IMR-90 (cell line): ENCODE data around the gene AGAP1. TPM values are rescaled to one million over a fixed set of nuclear protein-coding genes. Genes with fewer than 3 reads are reported as not detected.

Experiments
- ATAC-seq: fragments of 200-7000 bp; cut with Tn5 transposase; 2 replicates; pipeline ENCODE4 v1.9.1; 2020; ENCODE audit warnings: low read depth, mild to moderate bottlenecking, moderate library complexity
- BruUV-seq: library from RNA; stranded (reverse); fragments of 400-500 nt; replicated peaks from 2 replicates; lab custom pipeline; 2021; lab: Mats Ljungman, UMichigan
- CTCF ChIA-PET: fragments of 300-600 bp; formaldehyde crosslinking; extraction: SDS; loops from one replicate; lab custom pipeline; 2021; ENCODE audit warnings: antibody characterized with exemption; lab: Yijun Ruan, JAX
- POLR2A ChIA-PET: fragments of 300-600 bp; sonication (Branson Sonifier 250); formaldehyde crosslinking; loops from one replicate; lab custom pipeline; 2022; ENCODE audit warnings: antibody characterized with exemption; ENCODE audit not compliant: unreplicated experiment; lab: Charles Lee
- DNase-seq: peaks from one replicate; pipeline ENCODE4 v3.0.0; 2013
- H2AFZ ChIP-seq: replicated peaks from 2 replicates; pipeline ENCODE3; 2013; ENCODE audit warnings: low read length, mild to moderate bottlenecking; ENCODE audit not compliant: poor library complexity
- H2AK5ac ChIP-seq: 2 replicates; pipeline ENCODE4 v1.6.1; 2013; ENCODE audit warnings: low read depth, low read length, inconsistent platforms
- H2AK9ac ChIP-seq: replicated peaks from 2 replicates; pipeline ENCODE3; 2013; ENCODE audit warnings: mild to moderate bottlenecking, low read depth, low read length, moderate library complexity; ENCODE audit not compliant: poor library complexity
- H2BK120ac ChIP-seq: 2 replicates; pipeline ENCODE4 v1.6.1; 2013; ENCODE audit warnings: low read depth, low read length, inconsistent platforms
- H2BK15ac ChIP-seq: 3 replicates; pipeline ENCODE4 v1.6.1; 2013; ENCODE audit warnings: low read depth, low read length, inconsistent platforms
- H2BK20ac ChIP-seq: 2 replicates; pipeline ENCODE4 v1.6.1; 2013; ENCODE audit warnings: low read depth, mild to moderate bottlenecking, inconsistent platforms, low read length, moderate library complexity
- H2BK5ac ChIP-seq: 2 replicates; pipeline ENCODE4 v1.6.1; 2013; ENCODE audit warnings: mild to moderate bottlenecking, low read depth, low read length, inconsistent platforms; ENCODE audit not compliant: poor library complexity, severe bottlenecking
- H3K14ac ChIP-seq: replicated peaks from 2 replicates; pipeline ENCODE4 v1.6.1; 2013; ENCODE audit warnings: low read depth, low read length, inconsistent platforms
- H3K18ac ChIP-seq: 2 replicates; pipeline ENCODE4 v1.6.1; 2013; ENCODE audit warnings: low read depth, low read length, control low read depth
- H3K23ac ChIP-seq: 2 replicates; pipeline ENCODE4 v1.6.1; 2013; ENCODE audit warnings: low read depth, low read length, inconsistent platforms
- H3K27ac ChIP-seq: 2 replicates; pipeline ENCODE4 v1.5.1; 2013; ENCODE audit warnings: mild to moderate bottlenecking, control low read depth, low read length; ENCODE audit not compliant: insufficient read depth
- H3K27me3 ChIP-seq: 2 replicates; pipeline ENCODE4 v1.6.1; 2013; ENCODE audit warnings: low read length; ENCODE audit not compliant: control insufficient read depth, insufficient read depth
- H3K36me3 ChIP-seq: 2 replicates; pipeline ENCODE4 v1.6.1; 2013; ENCODE audit warnings: low read length, mixed read lengths; ENCODE audit not compliant: control insufficient read depth, insufficient read depth
- H3K4ac ChIP-seq: 2 replicates; pipeline ENCODE4 v1.6.1; 2013; ENCODE audit warnings: low read depth, low read length, inconsistent platforms
- H3K4me1 ChIP-seq: 2 replicates; pipeline ENCODE4 v1.6.1; 2013; ENCODE audit warnings: low read length, mixed read lengths; ENCODE audit not compliant: control insufficient read depth, insufficient read depth
- H3K4me2 ChIP-seq: 2 replicates; pipeline ENCODE4 v1.6.1; 2013; ENCODE audit warnings: low read depth, mild to moderate bottlenecking, control low read depth, low read length, moderate library complexity
- H3K4me3 ChIP-seq: 2 replicates; pipeline ENCODE4 v1.5.1; 2013; ENCODE audit warnings: low read depth, mild to moderate bottlenecking, control low read depth, low read length, moderate library complexity; ENCODE audit not compliant: insufficient read depth
- H3K56ac ChIP-seq: 2 replicates; pipeline ENCODE4 v1.6.1; 2013; ENCODE audit warnings: low read length, inconsistent platforms; ENCODE audit not compliant: insufficient read depth; ENCODE audit errors: extremely low read depth
- H3K79me1 ChIP-seq, 2 experiments: 2 replicates each; pipeline ENCODE4 v1.6.1; 2013; ENCODE audit warnings: low read length in 2 of 2, inconsistent platforms in 1 of 2, low read depth in 1 of 2
- H3K9ac ChIP-seq: 2 replicates; pipeline ENCODE4 v1.6.1; 2013; ENCODE audit warnings: low read depth, low read length, control low read depth
- H3K9me1 ChIP-seq: 2 replicates; pipeline ENCODE4 v1.6.1; 2013; ENCODE audit warnings: low read length, inconsistent platforms; ENCODE audit not compliant: insufficient read depth
- H3K9me3 ChIP-seq: 2 replicates; pipeline ENCODE4 v1.6.1; 2013; ENCODE audit warnings: low read length; ENCODE audit not compliant: control insufficient read depth, insufficient read depth
- H4K20me1 ChIP-seq: 2 replicates; pipeline ENCODE4 v1.6.1; 2013; ENCODE audit warnings: low read length, inconsistent platforms; ENCODE audit not compliant: insufficient read depth
- H4K5ac ChIP-seq: 2 replicates; pipeline ENCODE4 v1.6.1; 2013; ENCODE audit warnings: mild to moderate bottlenecking, low read depth, low read length, control low read depth
- H4K8ac ChIP-seq, 2 experiments: 2 replicates each; pipeline ENCODE4 v1.6.1; 2013; ENCODE audit warnings: low read depth in 2 of 2, low read length in 2 of 2, control low read depth in 1 of 2, inconsistent platforms in 1 of 2
- H4K91ac ChIP-seq: 2 replicates; pipeline ENCODE4 v1.6.1; 2013; ENCODE audit warnings: low read depth, low read length, inconsistent platforms; ENCODE audit not compliant: insufficient read depth
- BHLHE40 ChIP-seq: fragments of 150-350 bp; IDR thresholded peaks from 2 replicates; pipeline ENCODE4 v1.6.1; 2016; ENCODE audit warnings: mild to moderate bottlenecking, low read depth, low read length
- FOS ChIP-seq: fragments of 150-350 bp; IDR thresholded peaks from 2 replicates; pipeline ENCODE4 v1.6.1; 2016; ENCODE audit warnings: low read depth, low read length
- WGBS, 2 experiments: methylation state at CpG; one replicate each; pipeline versions ENCODE4 v1.1.5 to v1.1.7; 2013; ENCODE audit warnings: missing lambda C conversion rate in 2 of 2; ENCODE audit not compliant: insufficient read length in 1 of 2; ENCODE audit errors: extremely low coverage in 2 of 2; 5-methylcytosine and 5-hydroxymethylcytosine counted together
- dilution Hi-C: fragments of 300-500 bp; cut with HindIII; formaldehyde crosslinking; loops from one replicate; pipeline ENCODE4 v1.14.3; 2018; ENCODE audit warnings: low sequenced_read_pairs; ENCODE audit not compliant: unreplicated experiment
- in situ Hi-C: fragments of 300-500 bp; cut with MboI; formaldehyde crosslinking; loops from 3 replicates; pipeline ENCODE4 v1.14.3; 2019; ENCODE audit warnings: low sequenced_read_pairs, inconsistent platforms, mixed read lengths
- intact Hi-C: fragments of 100-400 bp; cut with micrococcal nuclease; formaldehyde crosslinking; loops from 2 replicates; pipeline ENCODE4 v1.10.0; 2022
- polyA plus RNA-seq, 3 experiments: library from polyadenylated mRNA; depleted of rRNA; stranded (reverse); fragments of >200 nt; gene quantifications; 2 replicates each; pipeline ENCODE4 v1.2.3, GENCODE V29; 2012; ENCODE audit warnings: low replicate concordance in 1 of 3
- total RNA-seq: library from RNA; depleted of rRNA; stranded (reverse); fragments of >200 nt; gene quantifications from 2 replicates; pipeline ENCODE4 v1.2.3, GENCODE V29; 2012

AGAP1 gene
- total and polyA plus RNA-seq, 2 of the 4 experiments (the other 2 are of a cell fraction): 15.1 to 16.4 TPM

GRCh38 chr2:236180076-236180816 lies 686.4 kb downstream of the AGAP1 start:
- H3K79me1 ChIP-seq: no peaks in the 10 kb centered on the region
- no peak overlapping the region for H3K27ac ChIP-seq
- H3K4me1 ChIP-seq: peaks cover 6% of the 10 kb centered on the region
- no CpG with 5 or more reads among the region's 12 CpGs for WGBS, 2 experiments
- no peaks in the 10 kb centered on the region for H4K20me1 ChIP-seq
- dilution Hi-C loops (loop anchor here (25.0 kb wide), 1 partner anchor 393 kb away; no protein-coding TSS in a partner anchor), intact Hi-C loops (loop anchor here (5.0 kb wide), 1 partner anchor 882 kb away; no protein-coding TSS in a partner anchor), in situ Hi-C loops (no loop called here)
- H4K91ac ChIP-seq: no peak overlapping the region
- POLR2A ChIA-PET: no interaction called here
- H3K14ac ChIP-seq: no peak overlapping the region
- no peak overlapping the region for H3K23ac ChIP-seq
- H3K56ac ChIP-seq: no peak overlapping the region
- DNase-seq: peak; percentile 20
- CTCF ChIA-PET: interaction anchor here (0.6 to 3.0 kb wide), 8 partner anchors 14 to 414 kb away, joined by 3 to 32 read pairs (median 4); no protein-coding TSS in a partner anchor
- H2BK120ac ChIP-seq: no peak overlapping the region
- peak overlapping the region in 1 of 2 experiments; percentile 1; a peak in 1 of 4 replicates for H4K8ac ChIP-seq
- H2AK9ac ChIP-seq: no peak overlapping the region
- peaks cover 3% of the 10 kb centered on the region; the same call in 1 of the 2 replicates for H3K9me3 ChIP-seq
- H3K4ac ChIP-seq: 0 out of 2 replicates have a peak overlapping the region, but pooled peaks have one; percentile 25
- peak overlapping the region; percentile 62 for H3K4me2 ChIP-seq
- H3K27me3 ChIP-seq: peaks cover 10% of the 10 kb centered on the region; the same call in 1 of the 2 replicates
- H2AK5ac ChIP-seq: no peak overlapping the region
- H2AFZ ChIP-seq: no peak overlapping the region
- TF ChIP-seq BHLHE40 (peak; percentile 43; the same call in 1 of the 2 replicates), FOS (no peak)
- no TSS peak for BruUV-seq
- H2BK20ac ChIP-seq: no peak overlapping the region
- H3K36me3 ChIP-seq: no peaks in the 10 kb centered on the region
- peak overlapping the region; percentile 4; the same call in 1 of the 2 replicates for H3K4me3 ChIP-seq
- ATAC-seq: peak; percentile 9
- no peak overlapping the region for H4K5ac ChIP-seq
- H2BK5ac ChIP-seq: peak overlapping the region; percentile 18
- no peak overlapping the region for H3K18ac ChIP-seq
- no peak overlapping the region for H2BK15ac ChIP-seq
- no peak overlapping the region for H3K9ac ChIP-seq
- no peaks in the 10 kb centered on the region for H3K9me1 ChIP-seq
